Keratinocyte (primary cell): ENCODE measurements around the gene ZNF431. TPM values are rescaled to one million over a fixed set of nuclear protein-coding genes. Genes with fewer than 3 reads are reported as not detected.
"Not testable (repeated sequence)": the region's sequence is repeated elsewhere in the genome, so short reads cannot be mapped to it uniquely, and the experiment has no call there.

ENCODE experiments used
- DNase-seq: peaks from one replicate; pipeline ENCODE4 v3.0.0-alpha.2; 2011; ENCODE audit warnings: low read depth, missing footprints, low spot score
- FAIRE-seq: peaks from 2 replicates; lab custom pipeline; 2011; peaks lifted over from hg19 to GRCh38; lab: Jason Lieb, UNC
- H2AFZ ChIP-seq: 2 replicates; pipeline ENCODE4 v1.6.0; 2012; ENCODE audit warnings: low read length, control low read depth, inconsistent platforms; ENCODE audit not compliant: control insufficient read depth
- H3K27ac ChIP-seq: 2 replicates; pipeline ENCODE4 v1.5.1; 2011; ENCODE audit warnings: low read length; ENCODE audit not compliant: control insufficient read depth, insufficient read depth
- H3K27me3 ChIP-seq: 3 replicates; pipeline ENCODE4 v1.6.0; 2011; ENCODE audit warnings: low read length; ENCODE audit not compliant: control insufficient read depth, insufficient read depth; ENCODE audit errors: extremely low read depth
- H3K36me3 ChIP-seq, 2 experiments: 2 replicates in 1 of 2; 3 replicates in 1 of 2; pipeline ENCODE4 v1.5.1; 2011; ENCODE audit warnings: low read length in 2 of 2, mild to moderate bottlenecking in 1 of 2; ENCODE audit not compliant: control insufficient read depth in 2 of 2, insufficient read depth in 2 of 2; ENCODE audit errors: extremely low read depth in 1 of 2
- H3K4me1 ChIP-seq: 3 replicates; pipeline ENCODE4 v1.5.1; 2011; ENCODE audit warnings: low read length; ENCODE audit not compliant: control insufficient read depth, insufficient read depth; ENCODE audit errors: extremely low read depth
- H3K4me2 ChIP-seq: 3 replicates; pipeline ENCODE4 v1.6.0; 2011; ENCODE audit warnings: low read depth, low read length; ENCODE audit not compliant: control insufficient read depth, insufficient read depth; ENCODE audit errors: extremely low read depth
- H3K4me3 ChIP-seq, 3 experiments: fragments of 200-600 bp in 1 of 3; sonication (generic) in 1 of 3; 2 replicates in 2 of 3; 3 replicates in 1 of 3; pipeline ENCODE4 v1.5.1; 2011 to 2016; ENCODE audit warnings: low read length in 3 of 3, mild to moderate bottlenecking in 3 of 3, control low read depth in 2 of 3, inconsistent platforms in 1 of 3, low read depth in 1 of 3, mixed read lengths in 1 of 3, mixed run types in 1 of 3, moderate library complexity in 1 of 3; ENCODE audit not compliant: control insufficient read depth in 2 of 3, insufficient read depth in 2 of 3; ENCODE audit errors: extremely low read depth in 1 of 3
- H3K79me2 ChIP-seq: 2 replicates; pipeline ENCODE4 v1.6.0; 2012; ENCODE audit warnings: low read length; ENCODE audit not compliant: control insufficient read depth, insufficient read depth
- H3K9ac ChIP-seq: 3 replicates; pipeline ENCODE4 v1.6.0; 2011; ENCODE audit warnings: low read length; ENCODE audit not compliant: control insufficient read depth, insufficient read depth; ENCODE audit errors: extremely low read depth
- H3K9me1 ChIP-seq: 3 replicates; pipeline ENCODE4 v1.6.0; 2011; ENCODE audit warnings: low read length; ENCODE audit not compliant: control insufficient read depth, insufficient read depth; ENCODE audit errors: extremely low read depth
- H3K9me3 ChIP-seq: 2 replicates; pipeline ENCODE4 v1.5.1; 2012; ENCODE audit warnings: low read depth, low read length; ENCODE audit not compliant: control insufficient read depth
- H4K20me1 ChIP-seq: 3 replicates; pipeline ENCODE4 v1.6.0; 2011; ENCODE audit warnings: low read length; ENCODE audit not compliant: control insufficient read depth, insufficient read depth; ENCODE audit errors: extremely low read depth
- CTCF ChIP-seq, 3 experiments: IDR thresholded peaks in 1 of 3; conservative IDR thresholded peaks in 1 of 3; optimal IDR thresholded peaks in 1 of 3; 2 replicates in 2 of 3; 3 replicates in 1 of 3; pipeline versions ENCODE3 to v1.5.1; 2011; ENCODE audit warnings: low read length in 3 of 3, mild to moderate bottlenecking in 3 of 3, moderate library complexity in 2 of 3, control low read depth in 1 of 3, inconsistent platforms in 1 of 3; ENCODE audit not compliant: insufficient read depth in 2 of 3; ENCODE audit errors: extremely low read depth in 1 of 3
- EZH2 ChIP-seq: IDR thresholded peaks from one replicate; pipeline ENCODE4 v1.6.1; 2012; ENCODE audit warnings: inconsistent platforms, mild to moderate bottlenecking, low read length, moderate library complexity
- dilution Hi-C: fragments of 300-500 bp; cut with MboI; formaldehyde crosslinking; loops from one replicate; pipeline ENCODE4 v1.7.0; 2020; ENCODE audit warnings: low sequenced_read_pairs; ENCODE audit not compliant: extremely low pct_ligation_motif_present
- polyA plus RNA-seq, 5 experiments: library from polyadenylated mRNA; depleted of rRNA in 3 of 5; stranded (reverse) in 3 of 5; stranded (forward) in 1 of 5; unstranded in 1 of 5; fragments of >200 nt; gene quantifications; 1 replicate in 1 of 5; 2 replicates in 3 of 5; 3 replicates in 1 of 5; pipeline versions ENCODE4 v1.2.1 to v1.2.3, GENCODE V29; 2011 to 2012; ENCODE audit warnings: missing spikeins in 2 of 5, low read depth in 1 of 5, low replicate concordance in 1 of 5
- small RNA-seq, 3 experiments: library from RNA; depleted of rRNA; stranded (forward); fragments of <200 nt; gene quantifications; one replicate each; pipeline ENCODE3, GENCODE V24; 2012; ENCODE audit warnings: low read depth in 3 of 3, low replicate concordance in 1 of 3; ENCODE audit not compliant: insufficient read length in 3 of 3

The ZNF431 gene
- polyA plus RNA-seq, 1 donor (not counting 4 experiments of a cell fraction or from before 2014, with no cell fraction given) = 15.7 TPM

DNA sequence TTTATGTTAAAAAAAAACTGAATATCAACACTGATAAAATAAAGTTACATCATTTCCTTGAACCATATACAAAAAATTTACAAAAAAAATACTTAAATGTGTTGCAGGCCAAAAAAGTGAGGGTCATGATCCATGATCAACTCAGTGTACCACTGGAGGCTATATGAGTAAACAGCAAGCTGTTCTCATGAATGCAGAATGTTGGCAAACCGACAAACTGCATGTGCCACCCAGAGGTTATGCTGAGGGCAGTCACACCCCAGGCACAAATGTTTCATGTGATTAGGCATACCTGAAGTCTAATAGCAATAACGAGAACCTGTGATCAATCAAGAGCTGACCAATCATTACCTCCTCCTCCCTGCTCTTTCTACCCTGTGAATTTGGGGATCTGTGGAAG, 91.9 kb downstream of the ZNF431 start:
- H3K9me1 ChIP-seq = no peaks in the 10 kb centered on the region
- no peaks in the 10 kb centered on the region for H3K36me3 ChIP-seq
- H3K27ac ChIP-seq = no peak overlapping the region
- no peaks in the 10 kb centered on the region for H3K27me3 ChIP-seq
- no peaks in the 10 kb centered on the region for H3K4me1 ChIP-seq
- H3K9ac ChIP-seq = no peak overlapping the region
- no peak overlapping the region for H2AFZ ChIP-seq
- H3K4me3 ChIP-seq = no peak overlapping the region
- no peaks in the 10 kb centered on the region for H3K79me2 ChIP-seq
- H3K9me3 ChIP-seq = no peaks in the 10 kb centered on the region
- dilution Hi-C loops = no loop called here
- TF ChIP-seq EZH2 (no peak), CTCF (optimal IDR thresholded peaks at IDR 0.05 in 1 of 3, IDR thresholded peaks at IDR 0.05 in 1 of 3, conservative IDR thresholded peaks at IDR 0.05 in 1 of 3; ENCODE audit: extremely low read depth in 1 of 3, insufficient read depth in 2 of 3, low read length in 3 of 3) (no peak)
- FAIRE-seq (no peak), DNase-seq (no peak)
- no peak overlapping the region for H3K4me2 ChIP-seq
- no peaks in the 10 kb centered on the region for H4K20me1 ChIP-seq

- H3K4me2 ChIP-seq, H3K4me3 ChIP-seq, H3K9me1 ChIP-seq, H3K27ac ChIP-seq, H3K36me3 ChIP-seq, H4K20me1 ChIP-seq, DNase-seq, H3K9me3 ChIP-seq, dilution Hi-C loops, H3K9ac ChIP-seq, H3K79me2 ChIP-seq, H2AFZ ChIP-seq, H3K4me1 ChIP-seq, FAIRE-seq, H3K27me3 ChIP-seq: not testable (repeated sequence)
Measured at GRCh38 chr19:21236751-21237150, 94.9 kb downstream of the ZNF431 start.

DNA sequence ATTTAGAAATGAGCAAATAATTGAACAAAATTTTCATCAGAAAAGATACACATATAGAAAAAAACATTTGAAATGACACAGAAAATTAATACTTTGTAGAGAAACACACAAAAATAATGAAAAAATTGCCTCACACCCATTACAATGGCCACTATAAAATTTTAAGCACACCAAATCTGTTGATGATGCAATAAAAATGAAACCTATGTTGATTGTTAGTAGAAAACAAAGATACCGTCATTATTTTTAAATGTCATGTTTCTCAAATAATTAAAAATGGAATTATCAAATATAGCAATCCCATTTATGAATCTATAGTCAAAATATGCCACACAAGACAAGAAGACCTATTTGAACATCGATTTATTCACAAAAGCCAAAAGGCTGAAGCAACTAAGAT, 96.8 kb downstream of the ZNF431 start:
- dilution Hi-C loops = no loop called here
- Histone ChIP-seq H3K9me1 (no peaks in the 10 kb centered on the region), H3K79me2 (no peaks in the 10 kb centered on the region), H3K9ac (no peak overlapping the region), H3K4me1 (no peaks in the 10 kb centered on the region), H2AFZ (no peak overlapping the region), H4K20me1 (no peaks in the 10 kb centered on the region), H3K27ac (no peak overlapping the region), H3K4me2 (no peak overlapping the region), H3K36me3 (no peaks in the 10 kb centered on the region), H3K4me3 (no peak overlapping the region), H3K9me3 (no peaks in the 10 kb centered on the region), H3K27me3 (no peaks in the 10 kb centered on the region)
- no peak for TF ChIP-seq EZH2
- no peak for FAIRE-seq
- no peak for DNase-seq

Small RNA genes within 50 kb of the gene (small RNA-seq; reads per million reads assigned to genes)
- gene RNA5SP469 = 0 to 0.75 (median 0.67) reads per million in 3 experiments

Other genes with a start within 250 kb of the ZNF431 start
- 6.8 to 12.1 TPM (median 9.6 TPM) in 3 replicates for gene ZNF85, start 218.8 kb upstream of the ZNF431 start, polyA plus RNA-seq
- gene ZNF430, start 121.4 kb upstream of the ZNF431 start, polyA plus RNA-seq = 11.8 to 15.8 TPM (median 13.6 TPM) in 3 replicates
- 4.9 to 8.8 TPM (median 5.3 TPM) in 3 replicates for gene ZNF714, start 59.8 kb upstream of the ZNF431 start, polyA plus RNA-seq
- 2.2 to 5.7 TPM (median 4.9 TPM) in 3 replicates for gene ZNF708, start 187.4 kb downstream of the ZNF431 start, polyA plus RNA-seq
- 5.8 to 8.9 TPM (median 6.7 TPM) in 3 replicates for gene ZNF738, start 217.0 kb downstream of the ZNF431 start, polyA plus RNA-seq